PC-9 (cell line): ENCODE data around the gene INSYN1. TPM values are rescaled to one million over a fixed set of nuclear protein-coding genes. Genes with fewer than 3 reads are reported as not detected.

ENCODE experiments used
- BruUV-seq: library from RNA; stranded (reverse); fragments of 400-500 nt; replicated peaks from 2 replicates; lab custom pipeline; 2021; lab: Mats Ljungman, UMichigan
- CTCF ChIA-PET: fragments of 300-600 bp; sonication (Branson Sonifier 250); formaldehyde crosslinking; loops from one replicate; lab custom pipeline; 2022; ENCODE audit warnings: antibody characterized with exemption; lab: Charles Lee
- POLR2A ChIA-PET: fragments of 300-600 bp; sonication (Branson Sonifier 250); formaldehyde crosslinking; loops from one replicate; lab custom pipeline; 2022; ENCODE audit warnings: antibody characterized with exemption; ENCODE audit not compliant: unreplicated experiment; lab: Charles Lee
- DNase-seq, 2 experiments: peaks; one replicate each; pipeline versions ENCODE4 v3.0.0 to v3.0.0-alpha.2; 2015 to 2022; ENCODE audit warnings: mixed read lengths in 1 of 2
- H2AFZ ChIP-seq: fragments of 200-600 bp; sonication (generic); 2 replicates; pipeline ENCODE4 v1.8.1; 2017; ENCODE audit warnings: antibody characterized with exemption
- H3F3A ChIP-seq: fragments of 200-600 bp; sonication (generic); 2 replicates; pipeline ENCODE4 v1.8.1; 2017; ENCODE audit warnings: antibody characterized with exemption, mild to moderate bottlenecking, low read depth; ENCODE audit not compliant: insufficient read depth
- H3K27ac ChIP-seq: fragments of 200-600 bp; sonication (generic); 2 replicates; pipeline ENCODE4 v1.6.1; 2016; ENCODE audit warnings: mixed run types
- H3K27me3 ChIP-seq: fragments of 200-600 bp; sonication (generic); 2 replicates; pipeline ENCODE4 v1.6.1; 2016; ENCODE audit warnings: low read depth, mixed run types; ENCODE audit not compliant: insufficient read depth
- H3K36me3 ChIP-seq: fragments of 200-600 bp; sonication (generic); 2 replicates; pipeline ENCODE4 v1.6.1; 2016; ENCODE audit warnings: low read depth, mixed run types
- H3K4me1 ChIP-seq: fragments of 200-600 bp; sonication (generic); replicated peaks from 2 replicates; pipeline ENCODE4 v1.6.1; 2016; ENCODE audit warnings: mixed run types; ENCODE audit not compliant: insufficient read depth
- H3K4me2 ChIP-seq: fragments of 200-600 bp; sonication (generic); 2 replicates; pipeline ENCODE4 v1.6.1; 2017; ENCODE audit warnings: mixed run types
- H3K4me3 ChIP-seq: fragments of 200-600 bp; sonication (generic); 2 replicates; pipeline ENCODE4 v1.6.1; 2016; ENCODE audit warnings: mixed run types
- H3K79me2 ChIP-seq: fragments of 200-600 bp; sonication (generic); 2 replicates; pipeline ENCODE4 v1.6.1; 2017; ENCODE audit warnings: low read depth, mixed run types
- H3K9me2 ChIP-seq: fragments of 200-600 bp; sonication (generic); 2 replicates; pipeline ENCODE4 v1.8.1; 2017; ENCODE audit warnings: mild to moderate bottlenecking; ENCODE audit not compliant: insufficient read depth
- H3K9me3 ChIP-seq: fragments of 200-600 bp; sonication (generic); 2 replicates; pipeline ENCODE4 v1.8.1; 2016; ENCODE audit warnings: low read depth; ENCODE audit not compliant: insufficient read depth
- H4K20me1 ChIP-seq: fragments of 200-600 bp; sonication (generic); 2 replicates; pipeline ENCODE4 v1.8.1; 2017; ENCODE audit not compliant: insufficient read depth
- CTCF ChIP-seq: fragments of 200-600 bp; sonication (generic); conservative IDR thresholded peaks from 2 replicates; pipeline ENCODE4 v1.6.1; 2017; ENCODE audit warnings: mixed run types, antibody characterized with exemption, mild to moderate bottlenecking, moderate library complexity
- EZH2 ChIP-seq: fragments of 200-600 bp; sonication (generic); IDR thresholded peaks from 2 replicates; pipeline ENCODE4 v1.8.0; 2017; ENCODE audit warnings: antibody characterized with exemption, low read depth
- intact Hi-C: fragments of 100-400 bp; cut with micrococcal nuclease; formaldehyde crosslinking; loops from one replicate; pipeline ENCODE4 v1.10.0; 2022; ENCODE audit not compliant: unreplicated experiment
- total RNA-seq: library from RNA; stranded (reverse); gene quantifications from 2 replicates; pipeline ENCODE4 v1.2.3, GENCODE V29; 2021

Gene INSYN1
- total RNA-seq, 1 experiment from 2014 or later = not detected

GRCh38 chr15:73782344-73782959 lies 29.3 kb upstream of the INSYN1 start:
- POLR2A ChIA-PET = no interaction called here
- H3K9me2 ChIP-seq = no peaks in the 10 kb centered on the region
- intact Hi-C loops = no loop called here
- H3K27me3 ChIP-seq = peaks cover 10% of the 10 kb centered on the region; the same call in 1 of the 2 replicates
- no peak for TF ChIP-seq EZH2
- TF ChIP-seq CTCF = no peak
- no peaks in the 10 kb centered on the region for H3K9me3 ChIP-seq
- H4K20me1 ChIP-seq = no peaks in the 10 kb centered on the region
- H3F3A ChIP-seq = no peaks in the 10 kb centered on the region
- no peaks in the 10 kb centered on the region for H3K36me3 ChIP-seq
- no peaks in the 10 kb centered on the region for H3K79me2 ChIP-seq
- CTCF ChIA-PET = no interaction called here
- DNase-seq = no peak
- H3K4me1 ChIP-seq = no peaks in the 10 kb centered on the region
- H3K27ac ChIP-seq = no peak overlapping the region
- BruUV-seq = no TSS peak
- no peak overlapping the region for H3K4me3 ChIP-seq
- no peak overlapping the region for H2AFZ ChIP-seq
- no peak overlapping the region for H3K4me2 ChIP-seq

- BruUV-seq = no TSS peak
- ChIA-PET POLR2A (interaction anchor here (0.7 kb wide), 1 partner anchor 348 kb away, joined by 3 read pairs; no protein-coding TSS in a partner anchor), CTCF (no interaction called here)
- Histone ChIP-seq H3K9me2 (no peaks in the 10 kb centered on the region), H3K4me3 (no peak overlapping the region), H3K27ac (no peak overlapping the region), H3K9me3 (no peaks in the 10 kb centered on the region), H3K4me1 (no peaks in the 10 kb centered on the region), H3K27me3 (peaks cover 5% of the 10 kb centered on the region; the same call in 1 of the 2 replicates), H3F3A (no peaks in the 10 kb centered on the region), H3K4me2 (no peak overlapping the region), H3K79me2 (no peaks in the 10 kb centered on the region), H4K20me1 (no peaks in the 10 kb centered on the region), H3K36me3 (no peaks in the 10 kb centered on the region), H2AFZ (no peak overlapping the region)
- TF ChIP-seq EZH2 (no peak), CTCF (peak; percentile 52; the same call in 1 of the 2 replicates)
- intact Hi-C loops = no loop called here
- peak in 1 of 2 experiments; percentile 8 for DNase-seq
These were observed 28.1 kb upstream of the INSYN1 start for GRCh38 chr15:73781038-73781925.

- Histone ChIP-seq H3F3A (no peaks in the 10 kb centered on the region), H4K20me1 (no peaks in the 10 kb centered on the region), H3K79me2 (no peaks in the 10 kb centered on the region), H3K9me2 (no peaks in the 10 kb centered on the region), H3K36me3 (no peaks in the 10 kb centered on the region), H3K4me2 (no peak overlapping the region), H3K27me3 (peaks cover 4% of the 10 kb centered on the region; the same call in 1 of the 2 replicates), H3K4me1 (no peaks in the 10 kb centered on the region), H3K4me3 (no peak overlapping the region), H2AFZ (no peak overlapping the region), H3K9me3 (no peaks in the 10 kb centered on the region), H3K27ac (no peak overlapping the region)
- ChIA-PET CTCF (no interaction called here), POLR2A (no interaction called here)
- DNase-seq = no peak
- no TSS peak for BruUV-seq
- TF ChIP-seq EZH2 (no peak), CTCF (no peak)
- intact Hi-C loops = no loop called here
These were observed 26.8 kb upstream of the INSYN1 start for GRCh38 chr15:73779974-73780373.
